NOMO-1 treated with dmso at 0.1 percent for 144 hours (cell line): ENCODE results near the gene ZNF512B.

Experiments
- DNase-seq: peaks from one replicate; lab custom pipeline; 2025; ENCODE audit not compliant: unreplicated experiment; lab: John Stamatoyannopoulos, UW

ZNF512B gene

GRCh38 chr20:63951398-63952209 lies 18.1 kb downstream of the ZNF512B start:
- DNase-seq: no peak

GRCh38 chr20:63950701-63951397 lies 18.9 kb downstream of the ZNF512B start:
- DNase-seq: no peak

- no peak for DNase-seq
Measured at GRCh38 chr20:63947638-63948456, 21.9 kb downstream of the ZNF512B start.

- no peak for DNase-seq
Measured at GRCh38 chr20:63946986-63947637, 22.6 kb downstream of the ZNF512B start.

- DNase-seq: no peak
Measured at GRCh38 chr20:63945921-63946920, 23.5 kb downstream of the ZNF512B start.

GRCh38 chr20:63945031-63945658 lies 24.6 kb downstream of the ZNF512B start:
- DNase-seq: no peak

GRCh38 chr20:63944078-63944941 lies 25.4 kb downstream of the ZNF512B start:
- DNase-seq: no peak

- DNase-seq: no peak
Measured at GRCh38 chr20:63943808-63944077, 26.0 kb downstream of the ZNF512B start.

GRCh38 chr20:63942969-63943807 lies 26.5 kb downstream of the ZNF512B start:
- DNase-seq: no peak

- DNase-seq: no peak
Measured at GRCh38 chr20:63942250-63942951, 27.3 kb downstream of the ZNF512B start.

- peak; percentile 79 for DNase-seq
Measured at GRCh38 chr20:63941282-63942081, 28.2 kb downstream of the ZNF512B start.

- no peak for DNase-seq
Measured at GRCh38 chr20:63940472-63941266, 29.1 kb downstream of the ZNF512B start.

GRCh38 chr20:63940071-63940471 lies 29.7 kb downstream of the ZNF512B start:
- no peak for DNase-seq

- DNase-seq: no peak
Measured at GRCh38 chr20:63939061-63939935, 30.4 kb downstream of the ZNF512B start.

- DNase-seq: no peak
Measured at GRCh38 chr20:63937596-63937995, 32.1 kb downstream of the ZNF512B start.
